NOMO-1 treated with dmso at 0.1 percent for 144 hours (cell line): Measurements from ENCODE around the gene SLC18B1.

Experiments
- DNase-seq: peaks from one replicate; lab custom pipeline; 2025; ENCODE audit not compliant: unreplicated experiment; lab: John Stamatoyannopoulos, UW

The SLC18B1 gene

GRCh38 chr6:132797951-132798868, at the start of gene SLC18B1:
TSS of gene SLC18B1 (minus strand) at chr6:132798637. CDS start at chr6:132798456, 181 bp downstream.
- no peak for DNase-seq

GRCh38 chr6:132843316-132844035, 45.0 kb upstream of the SLC18B1 start:
- DNase-seq: no peak

GRCh38 chr6:132841966-132842365, 43.5 kb upstream of the SLC18B1 start:
- DNase-seq: no peak

- DNase-seq: no peak
These were observed 34.5 kb upstream of the SLC18B1 start for GRCh38 chr6:132832891-132833290.

- DNase-seq: no peak
These were observed 31.9 kb upstream of the SLC18B1 start for GRCh38 chr6:132830334-132830751.

- DNase-seq: no peak
These were observed 22.4 kb upstream of the SLC18B1 start for GRCh38 chr6:132820629-132821381.

- DNase-seq: no peak
These were observed 21.1 kb upstream of the SLC18B1 start for GRCh38 chr6:132819405-132820161.

- DNase-seq: no peak
These were observed 20.2 kb upstream of the SLC18B1 start for GRCh38 chr6:132818404-132819359.

GRCh38 chr6:132817554-132818403, 19.3 kb upstream of the SLC18B1 start:
- DNase-seq: no peak

- no peak for DNase-seq
These were observed 18.2 kb upstream of the SLC18B1 start for GRCh38 chr6:132816660-132817059.

- DNase-seq: no peak
These were observed 16.5 kb upstream of the SLC18B1 start for GRCh38 chr6:132814716-132815570.

GRCh38 chr6:132813173-132813856, 14.9 kb upstream of the SLC18B1 start:
- DNase-seq: peak; percentile 35

GRCh38 chr6:132812756-132813172, 14.3 kb upstream of the SLC18B1 start:
- DNase-seq: no peak

GRCh38 chr6:132812255-132812732, 13.9 kb upstream of the SLC18B1 start:
- DNase-seq: no peak

GRCh38 chr6:132811276-132811675, 12.8 kb upstream of the SLC18B1 start:
- no peak for DNase-seq

GRCh38 chr6:132805548-132805947, 7.1 kb upstream of the SLC18B1 start:
- DNase-seq: no peak

- no peak for DNase-seq
These were observed 5.8 kb upstream of the SLC18B1 start for GRCh38 chr6:132804251-132804650.
